ENCODE data around the gene TMEM97.
"Not testable (repeated sequence)": the region's sequence is repeated elsewhere in the genome, so short reads cannot be mapped to it uniquely, and the experiment has no call there.

The TMEM97 gene

DNA sequence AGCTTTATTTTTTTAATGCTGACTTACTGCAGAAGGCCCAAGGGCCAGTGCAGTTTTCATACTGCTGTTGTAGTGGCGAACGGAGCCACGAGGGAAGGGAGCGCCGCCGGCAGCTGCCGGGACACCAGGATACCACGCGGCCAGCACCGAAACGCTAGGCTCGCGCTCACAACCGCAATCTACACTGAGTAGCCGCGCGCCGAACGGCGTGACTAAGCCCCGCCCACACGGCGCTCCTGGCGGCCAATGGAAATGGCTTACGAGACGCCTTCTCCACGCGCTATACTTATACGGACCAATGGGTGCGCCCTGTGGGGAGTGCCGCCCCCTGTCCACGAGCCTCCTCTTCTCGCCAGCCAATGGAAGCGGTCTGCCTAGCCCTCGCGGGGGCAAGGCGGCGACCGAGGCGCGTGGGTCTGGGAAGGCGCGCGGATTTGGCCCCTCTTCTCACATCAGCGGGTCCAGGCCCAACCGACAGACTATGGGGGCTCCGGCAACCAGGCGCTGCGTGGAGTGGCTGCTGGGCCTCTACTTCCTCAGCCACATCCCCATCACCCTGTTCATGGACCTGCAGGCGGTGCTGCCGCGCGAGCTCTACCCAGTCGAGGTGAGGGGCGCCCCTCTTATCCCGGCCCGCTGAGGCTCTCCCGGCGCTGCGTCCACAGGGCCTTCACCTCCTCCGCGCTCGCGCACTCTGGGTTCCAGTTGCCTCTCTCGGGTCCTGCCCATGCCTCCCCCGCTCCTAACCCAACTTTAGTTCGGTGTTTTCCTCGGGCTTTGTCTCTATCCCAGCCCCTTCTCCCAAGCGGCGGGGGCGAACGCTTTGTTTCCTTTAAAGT lies at the start of gene TMEM97:
Gene TMEM97, plus strand, starts transcription at position 442 of the 839 bp plus-strand sequence. Its CDS starts 40 bp downstream, at position 482.
- DNase-seq, result peak; percentile 94 to 96

DNA sequence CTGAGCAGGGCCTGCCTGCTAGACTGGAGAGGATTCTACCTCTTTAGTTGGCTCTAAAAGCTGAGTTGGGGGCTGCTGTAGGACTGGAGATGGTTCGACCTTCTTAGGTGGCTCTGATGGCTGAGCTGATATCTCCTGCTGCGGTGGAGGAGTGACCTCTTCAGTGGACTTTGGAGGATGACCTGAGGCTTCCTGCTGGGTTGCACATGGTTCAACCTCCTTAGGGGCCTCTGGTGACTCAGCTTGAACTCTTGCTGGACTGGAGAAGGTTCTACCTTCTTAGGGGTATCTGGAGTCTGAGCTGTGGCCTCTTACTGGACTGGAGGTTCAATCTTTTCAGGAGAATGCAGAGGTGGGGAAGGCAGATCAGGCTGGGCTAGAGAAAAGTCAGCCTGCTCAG lies 48.9 kb upstream of the TMEM97 start:
- DNase-seq, result no peak

DNA sequence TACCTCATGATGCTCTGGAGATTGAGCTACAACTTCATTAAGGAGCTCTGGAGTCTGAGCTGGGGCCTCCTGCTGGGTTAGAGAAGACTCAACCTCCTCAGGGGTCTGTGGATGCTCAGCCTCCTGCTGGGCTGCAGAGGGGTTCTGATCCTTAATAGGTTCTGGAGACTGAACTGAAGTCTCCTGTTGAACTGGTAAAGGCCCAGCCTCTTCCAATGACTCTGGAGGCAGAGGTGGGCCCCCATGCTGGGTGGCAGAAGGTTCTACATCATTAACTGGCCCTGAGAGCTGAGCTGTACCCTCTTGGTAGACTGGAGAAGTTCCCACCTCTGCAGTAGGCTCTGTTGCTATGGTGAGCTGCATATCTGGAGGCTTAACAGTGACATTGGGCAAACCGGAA lies 48.1 kb upstream of the TMEM97 start:
- no peak for DNase-seq

DNA sequence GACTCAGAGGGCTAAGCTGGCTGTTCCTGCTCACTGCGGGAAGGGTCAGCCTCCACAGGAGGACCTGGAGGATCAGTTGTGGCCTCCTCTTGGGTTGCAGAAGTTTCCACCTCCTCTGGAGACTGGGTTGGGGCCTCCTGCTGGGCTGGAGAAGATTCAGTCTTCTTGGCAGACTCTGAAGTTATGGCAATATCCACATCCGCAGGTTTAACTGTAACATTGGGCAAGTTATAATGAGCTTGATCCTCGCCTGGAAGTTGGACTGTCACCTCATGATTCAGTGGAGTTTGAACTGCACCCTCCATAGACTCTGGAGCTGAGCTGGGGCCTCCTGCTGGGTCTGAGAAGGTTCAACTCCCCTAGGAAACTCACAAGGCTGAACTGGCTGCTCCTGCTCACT lies 47.6 kb upstream of the TMEM97 start:
- DNase-seq, result no peak

DNA sequence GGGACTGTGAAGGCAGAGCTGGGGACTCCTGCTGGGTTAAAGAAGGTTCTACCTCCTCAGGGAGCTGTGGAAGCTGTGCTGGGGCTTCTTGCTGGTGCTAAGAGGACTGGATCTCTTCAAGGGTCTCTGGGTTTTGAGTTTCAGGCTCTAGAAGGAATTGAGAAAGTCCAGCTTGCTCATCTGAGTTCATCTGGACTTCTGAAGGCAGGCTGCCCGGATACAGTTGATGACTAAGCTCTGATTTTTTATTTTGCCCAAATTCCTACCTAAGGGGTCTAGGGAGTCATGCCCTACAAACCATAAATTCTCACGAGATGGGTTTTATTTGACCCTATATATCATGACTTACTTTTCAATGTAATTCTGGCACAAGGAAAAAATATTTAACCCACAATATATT lies 46.8 kb upstream of the TMEM97 start:
- DNase-seq, result no peak

DNA sequence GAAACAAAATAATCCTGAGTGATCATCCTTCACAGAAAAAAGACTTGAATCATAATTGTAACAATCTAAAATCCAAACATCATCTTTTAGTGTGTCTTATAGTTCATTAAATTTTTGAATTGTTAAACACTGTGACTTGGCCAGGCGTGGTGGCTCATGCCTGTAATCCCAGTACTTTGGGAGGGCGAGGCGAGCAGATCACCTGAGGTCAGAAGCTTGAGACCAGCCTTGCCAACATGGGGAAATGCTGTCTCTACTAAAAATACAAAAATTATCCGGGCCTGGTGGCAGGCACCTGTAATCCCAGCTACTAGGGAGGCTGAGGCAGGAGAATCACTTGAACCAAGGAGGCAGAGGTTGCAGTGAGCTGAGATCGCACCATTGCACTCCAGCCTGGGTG lies 45.7 kb upstream of the TMEM97 start:
- DNase-seq, result not testable (repeated sequence)

DNA sequence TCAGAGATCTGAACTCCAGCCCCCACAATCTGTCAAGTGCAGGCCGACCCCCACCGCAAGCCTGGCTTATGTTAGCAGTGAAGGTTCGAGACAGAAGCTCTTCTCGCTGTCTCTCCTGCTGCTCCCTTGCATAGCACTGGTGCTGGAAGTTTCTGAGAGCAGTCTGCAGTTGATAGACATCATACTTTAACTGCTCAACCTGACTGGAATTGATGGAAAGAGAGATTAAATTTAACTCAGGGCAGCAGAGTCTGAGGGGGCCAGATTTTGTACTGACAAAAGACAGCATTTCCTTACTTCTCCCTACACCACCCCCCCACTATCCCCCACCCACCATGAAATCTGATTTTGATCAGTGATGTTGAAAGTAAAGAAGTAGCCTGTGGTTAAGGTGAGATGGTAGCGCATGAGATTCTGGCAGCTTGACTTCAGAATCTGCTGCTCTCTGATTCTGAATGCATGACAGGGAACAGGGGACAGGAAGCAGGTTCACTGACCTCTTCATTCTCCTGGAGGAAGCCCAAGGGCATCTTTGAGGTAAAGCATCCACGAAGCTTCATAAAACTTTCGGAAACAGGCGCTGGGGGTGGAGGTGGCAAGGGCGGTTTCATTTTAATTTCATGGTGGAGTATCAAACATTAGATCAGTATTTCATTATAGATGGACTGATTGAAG lies 44.3 kb upstream of the TMEM97 start:
- no peak for DNase-seq

DNA sequence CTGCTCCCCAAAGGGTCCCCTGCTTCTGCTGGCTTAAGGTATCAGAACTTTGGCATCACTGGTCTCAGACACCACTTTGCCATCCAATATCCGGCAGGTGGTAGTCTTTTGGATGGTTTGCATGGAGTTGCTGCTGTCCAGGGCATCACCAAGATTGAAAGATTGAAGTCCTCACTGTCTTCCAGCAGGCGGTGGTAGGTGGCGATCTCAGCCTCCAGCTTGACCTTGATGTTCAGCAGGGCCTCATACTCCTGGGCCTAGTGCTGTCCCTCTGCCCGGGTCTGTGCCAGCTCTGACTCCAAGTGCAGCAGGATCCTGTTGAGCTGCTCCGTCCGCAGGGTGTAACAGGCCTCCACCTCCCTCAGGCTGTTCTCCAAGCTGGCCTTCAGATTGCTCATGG lies 43.0 kb upstream of the TMEM97 start:
- DNase-seq, result no peak

DNA sequence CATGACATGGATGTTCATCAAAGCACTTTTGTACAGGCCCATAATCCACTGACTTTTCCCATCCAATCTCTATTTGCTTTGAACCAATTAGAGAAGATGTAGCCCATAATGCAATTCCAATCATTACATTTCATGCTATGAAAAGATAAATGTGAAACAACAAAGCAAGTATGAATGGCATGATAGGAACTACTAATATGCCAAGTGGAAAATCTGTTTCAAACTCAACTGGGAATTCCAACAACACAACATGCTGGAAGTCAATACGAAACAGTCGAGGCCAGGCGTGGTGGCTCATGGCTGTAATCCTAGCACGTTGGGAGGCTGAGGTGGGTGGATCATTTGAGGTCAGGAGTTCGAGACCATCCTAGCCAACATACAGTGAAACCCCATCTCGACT lies 39.6 kb upstream of the TMEM97 start:
- DNase-seq, result no peak

DNA sequence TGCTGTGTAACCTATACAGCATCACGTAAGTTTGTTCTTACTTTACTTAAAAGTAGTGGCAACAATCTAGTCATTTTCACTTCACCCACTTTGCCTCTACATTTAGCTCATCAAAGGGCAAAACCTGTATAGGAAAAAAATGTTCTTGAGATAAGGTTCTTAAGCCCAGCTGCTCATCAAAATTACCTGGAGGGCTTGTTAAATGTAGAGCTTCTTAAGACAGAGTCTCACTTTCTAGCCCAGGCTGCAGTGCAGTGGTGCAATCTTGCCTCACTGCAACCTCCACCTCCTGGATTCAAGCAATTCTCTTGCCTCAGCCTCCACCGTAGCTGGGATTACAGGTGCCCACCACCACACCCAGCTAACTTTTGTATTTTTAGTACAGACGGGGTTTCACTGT lies 38.2 kb upstream of the TMEM97 start:
- no peak for DNase-seq

DNA sequence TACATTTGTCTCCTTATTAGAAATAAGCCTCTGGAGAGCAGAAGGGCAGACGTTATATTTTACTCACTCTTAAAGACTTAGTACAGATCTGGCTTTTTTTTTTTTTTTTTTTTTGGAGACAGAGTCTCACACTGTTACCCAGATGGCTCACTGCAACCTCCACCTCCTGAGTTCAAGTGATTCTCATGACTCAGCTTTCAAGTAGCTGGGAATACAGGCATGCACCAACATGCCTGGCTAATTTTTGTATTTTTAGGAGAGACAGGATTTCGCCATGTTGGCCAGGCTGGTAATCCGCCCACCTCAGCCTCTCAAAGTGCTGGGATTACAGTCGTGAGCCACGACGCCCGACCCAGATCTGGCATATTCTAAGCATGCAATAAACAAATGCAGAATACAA lies 36.4 kb upstream of the TMEM97 start:
- no peak for DNase-seq

DNA sequence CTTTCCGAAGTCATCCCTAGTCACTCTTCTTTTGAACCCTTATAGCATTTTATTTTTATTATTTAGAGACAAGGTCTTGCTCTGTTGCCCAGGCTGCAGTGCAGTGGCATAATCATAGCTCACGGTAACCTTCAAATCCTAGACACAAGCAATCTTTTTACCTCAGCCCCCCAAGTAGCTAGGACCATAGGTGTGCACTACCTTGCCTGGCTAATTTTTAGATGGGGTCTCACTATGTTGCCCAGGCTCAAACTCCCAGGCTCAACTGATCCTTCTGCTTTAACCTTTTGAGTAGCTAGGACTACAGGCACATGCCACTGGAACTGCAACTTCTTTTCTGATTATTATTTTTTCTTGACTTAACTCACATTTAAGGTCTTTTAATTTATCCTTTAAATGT lies 33.0 kb upstream of the TMEM97 start:
- no peak for DNase-seq

DNA sequence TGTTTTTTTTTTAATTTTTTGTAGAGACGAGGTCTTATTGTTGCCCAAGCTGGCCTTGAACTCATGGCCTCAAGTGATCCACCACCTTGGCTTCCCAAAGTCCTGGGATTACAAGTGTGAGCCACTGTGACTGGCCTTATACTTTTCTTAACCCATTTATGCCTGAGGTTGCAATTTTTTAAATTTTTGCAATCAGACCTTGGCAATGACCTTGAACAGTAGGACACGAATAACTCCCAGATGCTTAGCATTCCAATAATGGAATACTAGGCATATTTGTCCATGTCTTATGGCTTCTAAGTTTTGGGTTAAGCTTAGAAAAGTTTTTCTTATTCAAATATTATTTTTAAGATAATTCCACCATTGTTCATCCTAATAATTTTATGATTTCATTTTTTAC lies 28.3 kb upstream of the TMEM97 start:
- DNase-seq, result no peak

DNA sequence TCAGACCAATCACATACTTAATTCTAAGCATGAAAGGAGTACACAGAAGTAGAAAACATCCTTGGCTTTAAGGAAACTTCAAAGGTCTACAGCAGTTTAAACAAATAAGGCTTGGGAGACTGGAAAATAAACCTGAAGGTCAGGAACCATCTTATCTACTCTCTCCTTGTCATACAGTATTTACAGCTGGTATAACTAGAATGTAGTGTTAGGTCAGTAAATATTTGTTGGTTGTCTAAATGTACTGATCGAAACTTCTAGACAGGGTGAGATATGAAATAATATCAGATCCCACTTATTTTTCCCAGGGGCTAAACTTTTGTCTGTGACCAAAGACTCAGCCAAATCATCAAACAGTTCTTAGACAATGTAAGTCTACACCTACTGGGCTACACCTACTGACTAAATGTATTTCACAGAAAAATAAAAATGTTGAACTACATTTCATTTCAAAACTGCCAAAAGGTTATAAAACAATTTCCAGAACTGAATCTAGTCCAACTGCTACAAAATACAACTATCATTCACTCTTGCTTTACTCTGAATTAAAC lies 27.1 kb upstream of the TMEM97 start:
- DNase-seq, result no peak

DNA sequence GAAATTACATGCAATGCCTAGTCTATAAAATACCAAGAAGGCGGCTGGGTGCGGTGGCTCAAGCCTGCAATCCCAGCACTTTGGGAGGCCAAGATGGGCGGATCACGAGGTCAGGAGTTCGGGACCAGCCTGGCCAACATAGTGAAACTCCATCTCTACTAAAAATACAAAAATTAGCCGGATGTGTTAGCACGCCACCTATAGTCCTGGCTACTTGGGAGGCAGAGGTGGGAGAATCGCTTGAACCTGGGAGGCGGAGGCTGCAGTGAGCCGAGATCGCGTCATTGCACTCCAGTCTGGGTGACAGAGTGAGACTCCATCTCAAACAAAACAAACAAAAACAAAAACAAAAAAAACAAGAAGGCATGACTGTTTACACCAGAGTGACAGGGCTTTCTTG lies 26.1 kb upstream of the TMEM97 start:
- not testable (repeated sequence) for DNase-seq

DNA sequence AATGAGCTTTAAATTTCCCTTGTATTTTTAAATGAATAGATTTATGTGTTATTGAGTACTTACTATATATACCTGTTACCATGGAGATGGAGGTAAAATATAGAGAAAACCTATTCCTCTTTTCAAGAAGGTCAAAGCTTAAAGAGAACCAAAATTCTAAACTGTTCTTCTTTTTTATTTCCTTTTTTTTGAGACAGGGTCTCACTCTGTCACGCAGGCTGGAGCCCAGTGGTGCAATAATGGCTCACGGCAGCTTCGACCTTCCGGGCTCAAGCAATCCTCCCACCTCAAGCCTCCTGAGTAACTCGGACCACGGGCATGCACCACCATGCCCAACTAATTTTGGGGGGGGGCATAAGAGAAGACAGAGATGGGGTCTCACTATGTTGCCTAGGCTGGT lies 25.0 kb upstream of the TMEM97 start:
- no peak for DNase-seq

DNA sequence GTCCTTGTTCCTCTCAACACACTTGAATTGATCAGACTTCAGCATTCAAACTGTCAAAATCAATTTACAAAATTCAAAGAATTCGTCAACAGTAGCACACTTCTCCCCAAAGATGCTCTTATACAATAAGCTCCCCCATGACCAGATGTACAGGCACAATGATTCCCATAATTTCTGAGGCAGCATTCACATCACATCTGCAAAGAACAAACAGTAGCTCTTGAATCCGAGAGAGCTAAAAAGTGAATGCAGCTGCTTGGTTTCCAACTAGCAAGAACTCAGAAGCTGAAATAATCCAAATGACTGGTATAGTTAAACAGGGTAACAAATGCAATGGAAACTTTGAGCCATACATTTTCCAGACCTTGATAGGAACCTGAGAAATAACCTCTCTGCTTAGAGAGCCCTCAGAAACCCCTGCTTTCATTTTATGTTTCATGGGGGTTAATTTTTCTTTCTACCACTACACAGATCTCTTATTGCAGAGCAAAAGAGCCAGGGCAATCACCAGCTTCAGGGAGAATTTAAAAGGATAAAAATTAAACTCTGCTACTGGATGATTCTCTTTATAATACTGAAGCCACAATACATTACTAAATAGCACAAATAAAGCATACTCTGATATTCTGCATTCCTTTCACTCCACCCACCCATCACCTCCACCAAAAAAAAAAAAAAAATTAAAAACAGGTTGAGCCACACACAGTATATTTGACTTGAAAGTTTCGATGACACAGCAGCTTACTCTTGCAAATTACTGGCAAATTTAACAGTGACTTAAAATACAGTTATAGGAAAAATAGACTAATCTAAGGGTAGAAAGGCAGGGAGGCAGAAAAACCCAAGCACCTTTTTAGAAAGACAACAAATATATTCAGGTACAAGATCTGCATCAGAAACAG lies 23.1 kb upstream of the TMEM97 start:
- peak in 1 of 2 donors; percentile 6 for DNase-seq

DNA sequence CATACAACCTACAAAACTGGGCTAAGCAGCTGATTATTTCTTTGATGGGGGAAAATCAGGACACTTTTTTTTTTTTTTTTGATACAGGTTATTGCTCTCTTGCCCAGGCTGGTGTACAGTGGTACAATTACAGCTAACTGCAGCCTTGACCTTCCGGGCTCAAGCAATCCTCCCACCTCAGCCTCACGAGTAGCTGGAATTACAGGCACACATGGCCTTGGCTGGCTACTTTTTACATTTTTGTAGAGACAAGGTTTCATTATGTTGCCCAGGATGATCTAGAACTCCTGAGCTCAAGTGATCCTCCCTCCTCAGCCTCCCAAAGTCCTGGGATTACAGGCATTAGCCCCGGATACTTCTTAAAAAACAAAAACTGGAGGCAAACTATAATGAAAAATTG lies 20.6 kb upstream of the TMEM97 start:
- DNase-seq, result no peak

DNA sequence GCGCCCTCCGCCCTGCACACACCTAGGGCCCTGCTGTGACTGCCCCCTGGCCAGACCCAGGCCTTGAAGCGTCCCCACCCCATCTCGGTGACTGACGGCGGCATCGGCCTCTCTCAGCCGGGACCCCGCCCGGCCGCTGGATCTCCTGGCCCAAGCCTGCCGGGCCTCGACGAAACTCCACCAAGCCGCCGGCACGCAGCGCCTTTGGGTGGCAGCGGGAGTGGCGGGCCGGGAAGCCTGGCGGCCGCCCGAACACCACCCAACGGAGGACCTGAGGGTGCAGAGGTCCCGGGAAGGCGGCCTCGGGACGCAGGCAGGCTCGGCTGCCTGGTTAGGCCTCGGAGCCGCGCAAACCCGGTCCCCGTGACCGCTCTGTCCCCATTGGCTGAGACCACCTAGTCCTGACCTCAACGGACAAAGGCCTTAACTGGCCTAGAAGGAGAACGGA lies 12.0 kb upstream of the TMEM97 start:
- no peak for DNase-seq

DNA sequence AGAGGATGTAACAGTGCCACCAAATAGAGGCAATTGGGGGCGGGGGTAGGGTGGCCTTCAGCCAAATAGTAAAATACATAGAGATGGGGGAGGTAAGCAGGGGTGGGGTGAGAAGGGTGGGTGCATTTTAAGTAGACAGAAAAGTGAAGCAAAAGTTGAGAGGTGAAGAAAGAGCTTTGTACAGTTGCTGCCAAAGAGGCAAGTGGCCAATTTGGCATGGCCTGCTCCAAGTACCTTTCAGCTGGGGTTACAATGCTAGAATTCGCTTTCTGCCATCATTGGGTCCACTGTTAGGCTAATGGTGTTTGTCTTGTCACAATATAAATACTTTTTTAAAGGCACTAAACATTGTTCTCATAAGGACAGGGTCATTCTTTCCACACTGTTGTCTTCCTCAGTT lies 5.2 kb upstream of the TMEM97 start:
- DNase-seq, result no peak

DNA sequence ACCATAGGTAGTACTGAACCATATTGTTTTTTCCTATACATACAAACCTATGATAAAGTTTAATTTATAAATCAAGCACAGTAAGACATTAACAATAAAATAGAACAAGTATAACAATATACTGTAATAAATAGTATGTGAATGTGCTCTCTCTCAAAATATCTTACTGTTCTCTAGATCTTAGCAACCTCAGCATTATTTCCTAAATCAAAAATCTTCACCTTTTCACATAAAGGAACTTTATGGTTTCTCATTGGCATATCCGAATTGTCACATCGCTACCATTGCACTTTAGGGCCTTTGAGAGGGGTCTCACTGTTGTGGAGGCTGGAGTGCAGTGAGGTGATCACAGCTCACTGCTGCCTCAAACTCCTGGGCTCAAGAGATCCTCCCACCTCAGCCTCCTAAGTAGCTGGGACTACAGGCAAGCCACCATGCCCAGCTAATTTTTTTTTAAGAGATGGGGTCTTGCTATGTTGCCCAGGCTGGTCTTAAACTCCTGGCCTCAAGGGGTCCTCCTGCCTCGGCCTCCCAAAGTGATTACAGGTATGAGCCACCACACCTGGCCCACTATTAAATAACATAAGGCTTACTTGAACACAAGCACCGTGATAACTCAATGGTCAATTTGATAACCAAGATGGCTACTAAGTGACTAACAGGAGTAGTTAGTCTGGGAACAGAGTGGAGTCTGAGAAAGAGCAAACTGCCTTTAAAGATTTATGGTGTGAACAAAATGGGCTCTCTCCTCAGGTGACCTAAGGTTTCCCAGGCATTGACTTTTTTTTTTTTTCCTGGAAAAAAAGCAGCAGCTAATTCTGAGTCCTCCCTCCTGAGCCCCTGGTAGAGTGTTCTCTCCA lies 2.9 kb upstream of the TMEM97 start:
- DNase-seq, result no peak

All from hippocampal formation (tissue), 2 donors.